Measurements from ENCODE around the gene MATCAP1.

Gene MATCAP1

DNA sequence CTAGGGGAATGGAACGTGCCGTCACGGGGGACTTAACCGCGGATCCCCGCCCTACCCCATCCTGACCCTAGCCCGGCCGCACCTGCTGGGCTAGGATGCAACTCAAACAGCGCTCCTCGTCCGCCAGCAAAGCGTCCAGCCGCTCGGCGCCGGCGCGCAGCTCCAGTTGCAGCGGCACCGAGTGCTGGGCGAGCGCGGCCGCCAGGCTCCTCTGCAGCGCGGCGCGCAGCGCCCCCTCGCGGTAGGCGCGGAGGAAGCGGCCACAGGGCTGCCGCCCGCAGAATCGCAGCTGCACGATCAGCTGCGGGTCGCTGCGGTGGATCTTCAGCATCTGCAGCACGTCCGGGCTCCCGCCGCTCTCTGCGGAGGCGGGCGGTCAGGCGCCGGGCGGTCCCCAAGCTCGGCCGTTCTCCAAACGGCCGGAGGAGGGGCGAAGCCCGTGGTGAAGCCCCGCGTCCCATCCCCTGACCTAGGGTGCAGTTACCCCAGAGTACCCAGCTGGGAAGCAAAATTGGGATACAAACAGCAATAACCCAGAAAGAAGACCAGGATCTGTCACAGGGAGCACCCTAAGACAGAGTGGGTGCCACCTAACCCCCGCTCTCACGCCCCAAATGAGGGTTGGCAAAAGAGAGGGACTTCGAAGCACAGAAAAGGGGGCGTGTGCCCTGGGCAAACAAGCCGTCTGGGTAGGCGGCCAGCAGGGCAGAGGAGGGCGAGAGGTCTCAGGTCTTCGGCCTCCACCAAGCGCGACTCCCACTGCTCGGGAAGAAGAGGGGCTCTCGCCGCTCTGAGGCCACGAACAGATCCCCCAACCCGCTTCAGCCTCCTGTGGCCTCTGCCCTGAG is 28.2 kb downstream of the MATCAP1 start:
- no peak for FAIRE-seq

DNA sequence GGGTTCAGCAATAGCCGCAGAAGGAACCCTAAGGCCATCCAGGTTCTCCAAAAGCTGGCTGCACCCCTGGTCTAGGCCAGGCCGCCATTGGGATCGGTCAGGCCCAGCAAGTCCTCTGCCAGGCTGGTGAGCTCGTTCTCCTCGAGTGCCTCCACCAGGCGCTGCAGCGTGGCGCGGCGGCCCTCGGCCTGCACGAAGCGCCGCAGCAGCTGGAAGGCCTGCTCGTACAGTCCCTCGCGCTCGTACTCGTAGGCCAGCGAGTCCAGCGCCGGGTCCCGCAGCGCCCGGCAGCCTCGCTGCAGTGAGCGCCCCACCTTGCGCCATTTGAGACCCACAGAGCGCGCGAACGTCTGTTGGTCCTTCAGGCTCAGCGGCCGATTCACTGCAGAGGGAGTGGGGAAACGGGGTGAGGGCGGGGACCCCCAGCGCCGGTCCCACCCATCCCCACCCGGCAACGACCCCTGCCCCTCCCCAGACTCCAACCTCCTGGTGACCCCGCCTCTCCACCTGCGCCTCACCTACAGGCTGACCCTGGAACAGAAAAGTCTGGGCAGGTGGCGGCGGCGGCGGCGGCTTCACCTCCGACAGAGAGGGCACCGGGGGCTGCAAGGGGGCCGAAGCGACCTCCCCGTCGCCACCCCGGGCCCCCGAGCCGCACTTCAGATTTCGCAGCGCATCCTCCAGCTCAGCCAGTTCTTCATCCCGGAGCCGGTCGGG is 29.0 kb downstream of the MATCAP1 start:
- no peak for FAIRE-seq

DNA sequence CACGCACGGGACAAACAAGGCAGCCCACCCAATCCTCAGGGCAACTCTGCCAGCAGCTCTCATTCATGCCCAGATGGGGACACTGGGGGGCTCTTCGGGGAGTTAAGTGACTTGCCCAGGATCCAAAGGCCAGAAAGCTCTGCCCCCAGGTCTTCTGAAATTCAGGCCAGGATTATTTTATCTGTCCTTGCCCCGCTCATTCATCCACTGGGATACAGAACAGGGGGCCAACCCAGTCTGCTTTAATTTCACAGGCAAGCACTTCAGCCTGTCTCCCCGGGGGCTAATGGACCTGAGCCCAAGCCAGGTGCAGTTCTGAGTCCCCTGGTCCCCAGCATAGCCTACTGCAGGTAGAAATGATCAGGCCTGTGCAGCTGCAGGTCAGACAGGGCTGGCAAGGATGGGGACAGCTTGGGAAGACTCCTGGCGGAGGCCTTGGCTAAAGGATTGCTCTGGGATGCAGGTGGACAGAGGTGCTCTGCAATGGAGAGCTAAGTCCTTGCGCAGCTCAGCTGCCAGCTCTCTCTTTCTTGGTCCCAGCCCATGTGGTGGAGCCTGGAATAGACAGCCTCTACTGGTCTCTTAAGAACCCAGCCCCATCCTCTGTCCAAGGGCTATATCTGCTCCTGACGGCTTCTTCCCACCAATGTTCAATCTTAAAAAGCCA is 32.2 kb downstream of the MATCAP1 start:
- no peak for FAIRE-seq

DNA sequence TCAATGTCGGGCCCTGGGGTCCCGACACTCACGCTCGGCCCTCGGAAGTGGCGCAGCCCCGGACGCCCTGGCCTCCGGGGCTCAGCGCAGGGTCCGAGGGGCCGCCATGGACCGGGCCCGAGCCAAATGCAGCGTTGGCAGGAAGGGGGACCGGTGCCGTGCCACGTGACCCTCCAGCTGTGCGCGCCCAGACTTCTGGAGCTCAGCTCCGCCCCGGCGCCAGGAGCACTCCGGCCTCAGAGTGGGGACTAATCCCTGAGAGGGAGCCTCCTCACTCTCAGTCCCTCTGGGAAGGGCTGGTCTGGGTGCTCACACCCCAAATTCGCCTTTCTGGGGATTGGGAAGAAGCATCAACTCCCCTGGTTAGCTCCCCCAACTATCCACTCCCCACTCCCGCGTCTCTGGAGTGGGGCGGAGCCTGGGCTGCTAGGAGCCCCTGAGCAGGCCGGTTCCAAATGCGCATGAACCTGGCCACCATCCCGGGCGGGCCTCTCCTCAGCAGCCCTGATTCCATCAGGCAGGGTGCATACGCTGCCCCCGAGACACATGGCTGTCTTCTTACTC is 32.8 kb downstream of the MATCAP1 start, which contains the start of gene B3GNT9:
TSS of gene B3GNT9 (minus strand) at position 166 of the 564 bp plus-strand sequence. CDS start 513 bp downstream, outside the sequence.
- FAIRE-seq = no peak

DNA sequence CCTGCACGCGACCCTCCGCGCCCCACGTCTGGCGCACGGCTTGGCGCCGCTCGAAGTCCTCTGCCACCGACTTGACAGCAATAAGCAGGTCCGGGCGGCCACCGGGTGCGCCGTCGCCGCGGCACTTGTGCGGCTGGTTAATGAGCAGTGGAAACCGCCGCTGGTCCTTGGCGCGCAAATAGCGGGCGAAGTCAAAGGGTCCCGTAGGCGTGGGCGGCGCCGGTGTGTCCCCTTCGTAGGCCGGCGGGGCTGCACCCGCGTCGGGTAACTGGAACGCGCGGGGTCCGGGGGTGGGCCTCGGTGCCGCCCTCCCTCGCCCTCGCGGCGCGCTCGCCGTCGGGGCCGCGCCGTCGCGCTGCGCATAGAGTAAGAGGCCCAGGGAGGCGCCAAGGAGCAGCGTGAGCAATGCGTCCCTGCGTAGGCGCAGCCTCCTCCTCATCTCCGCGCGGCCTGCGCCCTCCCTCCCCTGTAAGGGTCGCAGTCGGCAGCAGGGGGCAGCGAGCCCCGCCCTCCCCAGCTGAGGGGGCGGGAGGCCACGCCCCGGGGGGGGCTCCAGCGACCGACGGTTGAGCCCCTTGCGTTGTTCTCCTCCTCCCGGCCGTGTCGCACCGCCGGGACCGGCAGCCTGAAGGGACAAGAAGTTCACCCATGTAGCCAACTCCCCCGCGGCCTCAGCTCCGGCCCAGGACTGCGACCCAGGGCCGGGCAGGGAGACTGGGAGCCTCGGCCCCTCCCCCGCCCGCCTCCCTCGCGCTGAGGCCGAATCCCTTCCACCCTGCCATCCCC is 33.5 kb downstream of the MATCAP1 start:
- no peak for FAIRE-seq

DNA sequence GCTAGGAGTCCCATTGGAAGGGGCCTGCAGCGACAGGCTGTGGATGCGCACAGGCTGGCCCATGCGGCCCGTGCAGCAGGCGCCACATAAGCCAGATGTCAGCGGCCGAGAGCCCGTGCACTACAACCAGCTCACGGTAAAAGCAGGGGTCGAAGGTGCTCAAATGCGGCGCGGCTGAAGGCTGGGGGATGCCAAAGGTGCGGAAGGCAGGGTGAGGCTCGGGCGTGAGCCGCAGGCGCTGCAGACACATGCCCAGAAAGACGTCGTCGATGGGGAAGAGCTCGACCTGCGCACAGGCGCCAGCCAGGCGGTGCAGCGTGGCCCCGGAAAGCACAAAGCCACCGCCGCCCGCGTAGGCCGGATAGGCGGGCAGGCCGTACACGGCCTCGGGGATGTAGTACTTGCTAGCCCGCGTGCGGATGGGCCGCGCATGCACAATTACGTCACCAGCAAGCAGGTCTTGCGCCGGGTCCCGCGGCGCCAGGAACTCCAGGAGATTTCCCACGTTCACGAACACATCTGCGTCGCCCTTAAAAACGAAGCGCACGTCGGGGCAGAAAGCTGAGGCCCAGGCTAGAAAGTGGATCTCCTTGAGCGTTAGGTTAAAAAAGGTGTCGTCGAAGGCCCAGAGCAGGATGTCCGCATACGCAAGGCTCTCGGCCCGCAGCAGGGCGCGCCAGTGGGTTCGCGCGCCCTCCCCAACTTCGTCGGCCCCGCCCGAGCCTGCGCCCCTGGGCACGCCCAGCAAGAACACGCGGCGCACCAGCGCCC is 34.3 kb downstream of the MATCAP1 start:
- no peak for FAIRE-seq

DNA sequence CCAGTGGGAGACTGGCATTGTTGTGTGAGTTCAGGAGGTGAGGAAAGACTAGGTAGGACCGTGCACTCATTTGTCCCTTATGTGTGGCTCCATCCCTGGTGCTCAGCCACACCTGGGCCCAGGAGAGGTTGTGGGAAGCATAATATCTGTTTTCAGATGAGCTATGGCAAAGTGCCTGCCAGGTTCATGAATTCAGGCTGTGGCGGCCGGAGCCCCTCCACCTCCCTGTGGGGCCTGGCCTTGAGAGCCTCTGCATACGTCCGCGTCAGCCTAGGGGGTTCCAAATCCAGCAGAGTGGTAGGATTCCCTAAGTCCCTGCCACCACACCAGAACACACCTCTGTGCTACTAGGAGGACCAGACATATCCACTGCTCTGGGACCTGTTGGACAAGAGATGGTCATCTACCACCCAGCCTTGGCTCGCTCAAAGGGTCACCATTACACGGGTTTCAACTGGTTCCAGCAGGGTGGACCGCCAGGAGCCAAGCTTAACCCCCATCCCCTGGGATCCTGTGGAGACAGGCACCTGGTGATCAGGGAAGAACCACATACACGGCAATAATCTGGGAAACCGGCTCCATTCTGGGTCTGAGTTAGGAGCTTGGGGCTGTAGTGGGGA is 35.0 kb downstream of the MATCAP1 start:
- no peak for FAIRE-seq

DNA sequence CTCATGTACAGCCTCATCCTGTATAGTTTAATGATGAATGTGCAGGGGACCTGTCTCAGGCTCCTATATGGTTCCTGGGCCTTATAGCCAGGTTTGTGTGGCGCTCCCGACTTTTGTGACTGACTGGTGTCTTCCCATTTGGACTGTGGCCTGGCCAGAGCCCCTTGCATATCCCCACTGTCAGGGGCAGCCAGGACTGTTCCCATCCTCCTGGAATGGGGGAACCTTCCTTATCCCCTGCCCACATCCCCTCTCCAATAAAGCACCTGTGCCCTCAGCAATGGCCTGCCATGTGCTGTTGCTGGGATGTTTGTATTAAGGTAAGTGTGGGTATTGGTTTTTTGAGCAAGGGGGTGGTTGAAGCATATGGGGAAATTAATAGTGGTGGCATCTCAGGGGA is 35.5 kb downstream of the MATCAP1 start:
- FAIRE-seq = no peak

DNA sequence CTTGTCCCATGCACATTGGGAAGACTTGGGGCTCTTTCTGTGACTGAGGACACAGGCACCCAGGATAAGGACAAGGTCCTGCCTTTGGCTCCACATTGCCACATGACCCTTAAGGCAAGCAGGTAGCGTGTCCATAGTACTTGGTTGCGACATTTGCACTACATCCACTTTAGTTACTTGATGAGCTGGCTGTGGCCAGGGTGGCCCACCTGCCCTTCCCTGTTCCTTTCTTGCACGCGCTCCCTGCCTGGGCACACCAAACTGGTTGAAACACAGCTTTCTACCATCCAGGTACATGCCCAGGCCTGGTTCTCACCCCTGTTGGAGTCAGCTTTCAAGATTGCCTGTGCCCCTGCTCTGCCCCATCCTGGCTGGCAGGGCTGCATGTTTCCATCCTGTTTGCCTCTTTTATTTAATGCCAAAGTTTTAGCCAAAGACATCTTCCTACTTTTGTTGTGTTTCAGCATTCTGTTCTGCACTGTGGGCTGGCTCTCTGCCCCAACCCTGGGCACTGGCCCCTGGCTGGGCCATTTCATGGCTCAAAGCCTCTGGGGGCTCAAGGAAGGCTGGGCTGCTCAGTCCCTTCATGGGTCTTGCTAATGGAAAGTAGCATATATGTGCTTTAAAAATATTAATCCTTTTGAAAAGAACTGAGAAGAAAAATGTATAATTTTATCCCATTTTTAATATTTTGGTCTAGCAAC is 36.2 kb downstream of the MATCAP1 start:
- no peak for FAIRE-seq

DNA sequence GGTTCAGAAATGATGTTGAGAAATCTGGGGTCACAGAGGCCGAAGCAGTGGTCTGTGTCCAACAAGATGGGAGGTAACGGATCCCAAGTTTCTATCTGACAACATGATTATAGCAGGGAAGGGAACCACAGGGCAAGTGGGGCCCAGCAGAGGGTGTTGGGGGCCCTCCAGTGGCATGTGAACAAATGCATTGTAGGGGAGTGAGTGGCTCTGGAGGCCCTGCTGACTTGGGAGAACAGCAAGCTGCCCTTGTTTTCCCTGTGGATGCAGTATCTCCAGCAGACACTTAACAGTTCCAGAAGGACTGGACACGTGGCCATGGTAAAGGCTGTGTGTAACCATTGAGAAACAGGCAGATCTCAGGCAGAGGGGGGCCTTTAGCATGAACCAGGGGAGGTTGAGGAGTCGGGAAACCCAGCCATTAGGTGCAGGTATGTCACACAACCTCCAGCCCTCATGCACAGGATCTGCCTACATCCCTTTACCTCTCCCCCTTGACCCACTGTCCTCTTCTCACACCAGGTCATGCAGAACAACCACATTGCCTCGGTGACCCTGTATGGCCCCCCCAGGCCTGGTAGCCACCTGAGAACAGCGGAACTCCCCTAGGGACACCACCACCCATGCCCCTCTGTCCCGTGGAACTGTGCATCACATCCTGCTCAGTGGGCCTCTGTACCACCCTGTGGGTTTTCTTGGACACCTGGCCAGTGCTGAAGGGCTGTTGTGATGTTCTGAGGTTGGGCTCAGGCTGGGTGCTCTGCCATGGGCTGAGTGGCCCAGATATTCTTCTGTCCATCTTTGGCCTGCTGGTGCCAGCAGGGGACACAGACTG is 37.0 kb downstream of the MATCAP1 start:
- no peak for FAIRE-seq

DNA sequence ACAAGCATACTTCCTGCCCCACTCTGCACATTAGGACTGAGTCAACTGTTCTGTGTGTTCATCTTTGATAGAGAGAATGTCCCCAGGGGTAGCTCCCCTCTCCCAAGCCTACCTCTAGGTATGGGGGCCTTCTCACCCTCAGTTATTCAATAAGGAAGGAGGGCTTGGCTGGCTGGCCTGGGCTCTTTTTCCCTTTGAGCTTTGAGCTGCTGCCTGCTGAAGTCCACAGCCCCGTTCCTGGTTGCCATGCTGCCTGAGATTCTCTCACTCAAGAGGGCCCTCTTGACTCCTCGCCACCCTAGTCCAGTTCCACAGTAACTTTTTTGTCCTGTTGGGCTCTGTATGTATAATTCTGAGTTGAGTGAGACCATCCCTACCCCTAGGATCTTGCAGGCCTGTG is 38.0 kb downstream of the MATCAP1 start:
- FAIRE-seq = no peak

DNA sequence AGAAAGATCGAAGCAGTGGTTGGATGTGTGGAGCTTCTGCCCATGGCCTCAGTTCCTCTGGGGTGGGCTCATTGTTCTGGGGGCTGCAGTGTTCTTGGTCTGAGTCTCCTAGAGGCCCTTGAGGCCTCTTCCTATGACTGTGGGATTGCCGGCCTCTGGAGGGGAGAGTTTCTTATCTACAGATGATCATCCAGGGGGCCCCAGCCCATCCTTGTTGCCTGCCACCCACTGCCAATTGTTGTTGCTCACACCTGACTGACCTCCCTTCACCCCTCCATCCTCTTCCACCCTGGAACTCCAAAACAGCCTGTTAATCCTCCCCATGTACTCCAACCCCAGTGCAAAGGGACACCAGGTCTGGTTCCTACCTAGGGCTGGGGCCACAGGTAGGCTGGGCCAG is 38.8 kb downstream of the MATCAP1 start:
- no peak for FAIRE-seq

DNA sequence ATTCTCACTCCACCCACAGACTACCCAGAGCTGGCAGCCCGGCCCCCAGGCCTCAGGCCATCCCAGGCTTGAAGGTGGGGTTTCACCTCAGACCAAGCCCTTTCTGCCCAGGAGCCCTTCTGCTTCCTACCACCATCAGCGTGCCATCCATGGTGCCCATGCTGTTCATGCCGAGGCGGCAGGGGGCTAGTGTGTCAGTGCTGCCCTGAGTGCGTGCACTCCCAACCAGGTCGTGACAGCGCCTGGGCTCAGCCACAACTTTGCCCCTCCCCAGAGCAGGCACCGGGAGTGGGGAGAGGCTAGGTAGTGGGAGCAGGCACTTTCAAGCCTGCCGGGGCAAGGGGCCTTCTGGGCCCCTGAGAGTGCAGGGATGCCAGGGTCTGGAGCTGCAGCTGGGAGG is 41.4 kb downstream of the MATCAP1 start:
- FAIRE-seq = no peak

DNA sequence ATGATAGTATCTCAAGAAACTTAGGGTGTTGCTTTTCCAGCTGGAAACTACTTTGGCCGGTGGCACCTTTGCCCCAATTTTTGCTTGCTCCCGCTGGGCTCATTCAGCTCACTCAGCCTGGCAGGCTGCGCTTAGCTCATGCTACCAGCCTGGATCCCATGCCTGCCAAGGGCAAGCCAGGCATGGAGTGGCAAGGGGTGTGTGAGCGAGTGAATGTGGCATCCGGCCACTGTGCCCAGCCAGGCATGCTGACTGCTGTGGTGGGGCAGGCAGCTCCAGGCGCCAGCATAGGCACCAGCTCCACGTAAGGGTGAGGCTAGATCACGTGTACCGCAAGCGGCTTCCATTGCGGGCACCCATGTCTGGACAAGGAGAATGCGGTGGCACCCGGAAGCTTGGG is 42.4 kb downstream of the MATCAP1 start:
- no peak for FAIRE-seq

DNA sequence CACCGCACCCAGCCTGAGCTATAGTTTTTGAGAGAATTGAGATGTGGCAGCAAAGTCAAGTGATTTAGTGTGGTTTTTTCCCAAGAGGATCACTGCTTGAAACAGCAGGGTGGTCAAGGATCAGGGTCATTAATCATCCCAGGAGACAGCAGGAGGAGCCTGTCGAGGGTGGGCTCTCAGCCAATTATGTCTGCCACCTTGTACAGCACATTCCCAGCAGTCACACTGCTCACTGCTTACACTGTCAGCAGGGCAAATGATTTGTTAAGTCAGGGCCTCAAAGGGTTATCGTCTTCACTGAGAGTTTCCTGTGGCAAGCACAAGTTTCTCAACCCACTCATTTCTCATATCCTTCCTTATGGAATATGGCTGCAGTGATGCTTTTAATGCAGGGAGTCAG is 46.2 kb downstream of the MATCAP1 start:
- no peak for FAIRE-seq

DNA sequence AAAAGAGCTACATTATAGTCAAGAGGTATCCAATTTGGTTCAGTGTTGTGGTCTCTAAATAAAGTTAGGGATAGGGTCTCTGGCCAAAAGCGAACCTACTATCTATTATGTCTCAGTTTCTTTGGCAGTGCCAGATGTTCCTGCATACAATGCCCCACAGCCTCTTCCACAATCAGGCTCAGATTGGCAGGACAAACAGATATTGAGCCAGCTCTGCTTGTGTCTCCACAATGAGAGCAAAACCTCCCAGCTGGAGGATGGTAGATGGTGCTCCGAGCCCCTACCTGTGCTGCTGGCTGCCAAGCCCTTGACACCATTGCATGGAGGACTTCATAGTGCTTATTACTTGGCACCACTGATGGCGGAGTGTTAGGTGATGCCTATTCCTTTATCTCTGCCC is 54.3 kb downstream of the MATCAP1 start:
- no peak for FAIRE-seq

DNA sequence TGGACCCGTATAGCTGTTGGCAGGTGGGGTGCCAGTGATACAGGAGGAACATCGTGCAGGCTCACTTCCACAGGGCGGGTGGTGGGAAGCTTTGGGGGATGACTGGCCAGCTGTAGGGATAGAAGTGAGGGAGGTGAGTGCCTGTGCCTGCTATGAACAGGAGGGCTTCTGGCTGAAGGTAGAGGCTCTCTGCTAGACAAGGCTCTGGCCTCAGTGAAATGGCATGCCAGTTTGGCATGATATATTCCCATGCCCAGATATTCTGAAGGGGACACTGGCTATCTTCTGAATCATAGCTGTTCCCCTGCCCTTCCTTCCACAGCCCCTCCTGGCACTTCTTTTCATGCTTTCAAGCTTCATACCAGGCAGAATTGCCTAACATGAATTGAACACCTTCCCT is 54.9 kb downstream of the MATCAP1 start:
- no peak for FAIRE-seq

DNA sequence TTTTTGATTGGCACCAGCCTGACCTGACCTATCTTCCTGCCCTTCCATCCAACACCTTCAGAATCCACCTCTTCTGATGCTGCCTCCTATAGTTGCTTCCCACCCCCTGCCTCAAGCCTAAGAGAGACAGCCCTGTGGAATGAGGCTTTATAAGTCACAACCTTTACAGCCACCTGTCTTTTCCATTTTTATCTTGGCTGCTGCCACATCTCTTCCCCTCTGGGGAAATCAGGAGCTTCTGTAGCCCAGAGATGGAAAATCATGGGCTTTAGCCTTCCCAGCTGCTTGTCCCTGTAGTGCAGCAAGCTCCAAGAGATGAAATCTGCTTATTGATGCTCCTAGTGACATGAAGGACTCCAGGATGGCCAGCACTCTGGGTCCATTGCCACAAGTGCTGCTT is 55.3 kb downstream of the MATCAP1 start:
- no peak for FAIRE-seq
